ENCODE results near the gene TRIM44.

The TRIM44 gene

GRCh38 chr11:35734669-35735410, 72.3 kb downstream of the TRIM44 start:
- H3K27me3 ChIP-seq (ENCODE audit: insufficient read depth, insufficient read length), result no peaks in the 10 kb centered on the region
- TF ChIP-seq ZNF274 (IDR thresholded peaks at IDR 0.05; ENCODE audit: low read depth, low read length) (no peak), SUZ12 (IDR thresholded peaks at IDR 0.05; ENCODE audit: extremely low read depth, insufficient read depth, insufficient read length) (no peak), YY1 (IDR thresholded peaks at IDR 0.05; ENCODE audit: insufficient read depth, insufficient read length) (no peak)
- H3K9ac ChIP-seq (ENCODE audit: insufficient read length, low read depth), result no peak overlapping the region
- peaks cover 39% of the 10 kb centered on the region for H3K36me3 ChIP-seq (ENCODE audit: insufficient read depth, insufficient read length, low read length)
- no peak overlapping the region for H3K4me3 ChIP-seq (ENCODE audit: insufficient read length, low read depth)
- H3K9me3 ChIP-seq (ENCODE audit: insufficient read depth, low read length), result peaks cover 12% of the 10 kb centered on the region; the same call in 1 of the 2 replicates
- DNase-seq (ENCODE audit: low read depth, low spot score), result no peak
- H3K4me1 ChIP-seq (ENCODE audit: insufficient read depth, insufficient read length), result no peaks in the 10 kb centered on the region

GRCh38 chr11:35735411-35735810, 72.8 kb downstream of the TRIM44 start:
- TF ChIP-seq SUZ12 (IDR thresholded peaks at IDR 0.05; ENCODE audit: extremely low read depth, insufficient read depth, insufficient read length), result no peak
- no peak for TF ChIP-seq ZNF274 (IDR thresholded peaks at IDR 0.05; ENCODE audit: low read depth, low read length)
- TF ChIP-seq YY1 (IDR thresholded peaks at IDR 0.05; ENCODE audit: insufficient read depth, insufficient read length), result no peak

GRCh38 chr11:35735903-35736302, 73.3 kb downstream of the TRIM44 start:
- H3K36me3 ChIP-seq (ENCODE audit: insufficient read depth, insufficient read length, low read length), result peaks cover 42% of the 10 kb centered on the region
- DNase-seq (ENCODE audit: low read depth, low spot score), result no peak

More at GRCh38 chr11:35735411-35735810, 72.8 kb downstream of the TRIM44 start:
- H3K9me3 ChIP-seq (ENCODE audit: insufficient read depth, low read length), result 0 out of 2 replicates have a peak, but pooled peaks cover 6% of the 10 kb centered on the region
- H3K4me1 ChIP-seq (ENCODE audit: insufficient read depth, insufficient read length), result no peaks in the 10 kb centered on the region
- no peak overlapping the region for H3K9ac ChIP-seq (ENCODE audit: insufficient read length, low read depth)
- H3K36me3 ChIP-seq (ENCODE audit: insufficient read depth, insufficient read length, low read length), result peaks cover 41% of the 10 kb centered on the region
- no peak for DNase-seq (ENCODE audit: low read depth, low spot score)
- no peaks in the 10 kb centered on the region for H3K27me3 ChIP-seq (ENCODE audit: insufficient read depth, insufficient read length)
- H3K4me3 ChIP-seq (ENCODE audit: insufficient read length, low read depth), result no peak overlapping the region

GRCh38 chr11:35736952-35737351, 74.4 kb downstream of the TRIM44 start:
- H3K27me3 ChIP-seq (ENCODE audit: insufficient read depth, insufficient read length), result no peaks in the 10 kb centered on the region
- H3K9me3 ChIP-seq (ENCODE audit: insufficient read depth, low read length), result no peaks in the 10 kb centered on the region
- no peak for DNase-seq (ENCODE audit: low read depth, low spot score)
- no peaks in the 10 kb centered on the region for H3K4me1 ChIP-seq (ENCODE audit: insufficient read depth, insufficient read length)
- no peak overlapping the region for H3K9ac ChIP-seq (ENCODE audit: insufficient read length, low read depth)
- peaks cover 44% of the 10 kb centered on the region for H3K36me3 ChIP-seq (ENCODE audit: insufficient read depth, insufficient read length, low read length)
- no peak overlapping the region for H3K4me3 ChIP-seq (ENCODE audit: insufficient read length, low read depth)
- no peak for TF ChIP-seq ZNF274 (IDR thresholded peaks at IDR 0.05; ENCODE audit: low read depth, low read length)
- TF ChIP-seq YY1 (IDR thresholded peaks at IDR 0.05; ENCODE audit: insufficient read depth, insufficient read length), result no peak
- TF ChIP-seq SUZ12 (IDR thresholded peaks at IDR 0.05; ENCODE audit: extremely low read depth, insufficient read depth, insufficient read length), result no peak

More at GRCh38 chr11:35735903-35736302, 73.3 kb downstream of the TRIM44 start:
- H3K4me1 ChIP-seq (ENCODE audit: insufficient read depth, insufficient read length), result no peaks in the 10 kb centered on the region
- no peak overlapping the region for H3K9ac ChIP-seq (ENCODE audit: insufficient read length, low read depth)
- H3K9me3 ChIP-seq (ENCODE audit: insufficient read depth, low read length), result 0 out of 2 replicates have a peak, but pooled peaks cover 2% of the 10 kb centered on the region
- H3K4me3 ChIP-seq (ENCODE audit: insufficient read length, low read depth), result no peak overlapping the region
- no peaks in the 10 kb centered on the region for H3K27me3 ChIP-seq (ENCODE audit: insufficient read depth, insufficient read length)
- TF ChIP-seq ZNF274 (IDR thresholded peaks at IDR 0.05; ENCODE audit: low read depth, low read length) (no peak), SUZ12 (IDR thresholded peaks at IDR 0.05; ENCODE audit: extremely low read depth, insufficient read depth, insufficient read length) (no peak), YY1 (IDR thresholded peaks at IDR 0.05; ENCODE audit: insufficient read depth, insufficient read length) (no peak)

- no peaks in the 10 kb centered on the region for H3K27me3 ChIP-seq (ENCODE audit: insufficient read depth, insufficient read length)
- H3K4me1 ChIP-seq (ENCODE audit: insufficient read depth, insufficient read length), result no peaks in the 10 kb centered on the region
- H3K9ac ChIP-seq (ENCODE audit: insufficient read length, low read depth), result no peak overlapping the region
- no peak for DNase-seq (ENCODE audit: low read depth, low spot score)
- H3K4me3 ChIP-seq (ENCODE audit: insufficient read length, low read depth), result no peak overlapping the region
- H3K36me3 ChIP-seq (ENCODE audit: insufficient read depth, insufficient read length, low read length), result peaks cover 39% of the 10 kb centered on the region
- no peaks in the 10 kb centered on the region for H3K9me3 ChIP-seq (ENCODE audit: insufficient read depth, low read length)
- TF ChIP-seq YY1 (IDR thresholded peaks at IDR 0.05; ENCODE audit: insufficient read depth, insufficient read length), result no peak
- TF ChIP-seq ZNF274 (IDR thresholded peaks at IDR 0.05; ENCODE audit: low read depth, low read length), result no peak
- TF ChIP-seq SUZ12 (IDR thresholded peaks at IDR 0.05; ENCODE audit: extremely low read depth, insufficient read depth, insufficient read length), result no peak
Observed at GRCh38 chr11:35740061-35740799, 77.7 kb downstream of the TRIM44 start.

- no peak for DNase-seq (ENCODE audit: low read depth, low spot score)
- H3K4me1 ChIP-seq (ENCODE audit: insufficient read depth, insufficient read length), result no peaks in the 10 kb centered on the region
- no peaks in the 10 kb centered on the region for H3K27me3 ChIP-seq (ENCODE audit: insufficient read depth, insufficient read length)
- H3K9ac ChIP-seq (ENCODE audit: insufficient read length, low read depth), result no peak overlapping the region
- peaks cover 19% of the 10 kb centered on the region for H3K36me3 ChIP-seq (ENCODE audit: insufficient read depth, insufficient read length, low read length)
- H3K9me3 ChIP-seq (ENCODE audit: insufficient read depth, low read length), result no peaks in the 10 kb centered on the region
- H3K4me3 ChIP-seq (ENCODE audit: insufficient read length, low read depth), result no peak overlapping the region
- no peak for TF ChIP-seq ZNF274 (IDR thresholded peaks at IDR 0.05; ENCODE audit: low read depth, low read length)
- TF ChIP-seq SUZ12 (IDR thresholded peaks at IDR 0.05; ENCODE audit: extremely low read depth, insufficient read depth, insufficient read length), result no peak
- no peak for TF ChIP-seq YY1 (IDR thresholded peaks at IDR 0.05; ENCODE audit: insufficient read depth, insufficient read length)
Observed at GRCh38 chr11:35742707-35743454, 80.3 kb downstream of the TRIM44 start.

Measured in NT2/D1 (cell line).